OCI-LY1 (cell line): ENCODE data around the gene MYO1G.

Experiments
- H2AFZ ChIP-seq: fragments of 200-600 bp; sonication (generic), shearing (Covaris generic); 2 replicates; pipeline ENCODE4 v1.6.0; 2014; ENCODE audit warnings: antibody characterized with exemption, mild to moderate bottlenecking, low read length
- H3F3A ChIP-seq: fragments of 200-600 bp; sonication (generic), shearing (Covaris generic); 2 replicates; pipeline ENCODE4 v1.6.0; 2014; ENCODE audit warnings: mild to moderate bottlenecking, antibody characterized with exemption, low read length, moderate library complexity; ENCODE audit not compliant: insufficient read depth
- H3K27ac ChIP-seq: fragments of 200-600 bp; sonication (generic); 2 replicates; pipeline ENCODE4 v1.5.1; 2014; ENCODE audit warnings: low read length, mixed run types, mild to moderate bottlenecking, low read depth; ENCODE audit not compliant: poor library complexity, severe bottlenecking
- H3K27me3 ChIP-seq: fragments of 200-600 bp; sonication (generic); 2 replicates; pipeline ENCODE4 v1.6.0; 2014; ENCODE audit warnings: antibody characterized with exemption, mild to moderate bottlenecking, low read length, moderate library complexity; ENCODE audit not compliant: insufficient read depth
- H3K36me3 ChIP-seq: fragments of 200-600 bp; sonication (generic); 2 replicates; pipeline ENCODE4 v1.6.1; 2014; ENCODE audit warnings: mild to moderate bottlenecking, antibody characterized with exemption, low read length, moderate library complexity, mixed read lengths; ENCODE audit not compliant: insufficient read depth
- H3K4me1 ChIP-seq: fragments of 200-600 bp; sonication (generic); 2 replicates; pipeline ENCODE4 v1.5.1; 2014; ENCODE audit warnings: mild to moderate bottlenecking, low read length, moderate library complexity; ENCODE audit not compliant: insufficient read depth, severe bottlenecking
- H3K4me2 ChIP-seq: fragments of 200-600 bp; sonication (generic), shearing (Covaris generic); 2 replicates; pipeline ENCODE4 v1.6.1; 2014; ENCODE audit warnings: low read length
- H3K4me3 ChIP-seq: fragments of 200-600 bp; sonication (generic); 2 replicates; pipeline ENCODE4 v1.5.1; 2014; ENCODE audit warnings: low read length, low read depth, mild to moderate bottlenecking, mixed read lengths; ENCODE audit not compliant: poor library complexity, severe bottlenecking
- H3K79me2 ChIP-seq: fragments of 200-600 bp; shearing (Covaris generic); 2 replicates; pipeline ENCODE4 v1.6.1; 2016; ENCODE audit warnings: mixed run types, low read length, mixed read lengths; ENCODE audit not compliant: insufficient read depth
- H3K9ac ChIP-seq: fragments of 200-600 bp; sonication (generic), shearing (Covaris generic); 2 replicates; pipeline ENCODE4 v1.6.1; 2014; ENCODE audit warnings: mild to moderate bottlenecking, low read length, mixed read lengths
- H3K9me2 ChIP-seq: fragments of 200-600 bp; sonication (generic), shearing (Covaris generic); 2 replicates; pipeline ENCODE4 v1.6.1; 2014; ENCODE audit warnings: low read depth, mild to moderate bottlenecking, low read length, mixed read lengths
- H3K9me3 ChIP-seq: fragments of 200-600 bp; shearing (Covaris generic); 2 replicates; pipeline ENCODE4 v1.6.1; 2014; ENCODE audit warnings: low read length, mixed read lengths
- H4K20me1 ChIP-seq: fragments of 200-600 bp; sonication (generic), shearing (Covaris generic); 2 replicates; pipeline ENCODE4 v1.6.0; 2016; ENCODE audit warnings: mild to moderate bottlenecking, low read length; ENCODE audit not compliant: insufficient read depth
- EZH2 ChIP-seq: fragments of 200-600 bp; sonication (generic), shearing (Covaris generic); IDR thresholded peaks from 2 replicates; pipeline ENCODE4 v1.8.0; 2017; ENCODE audit warnings: borderline replicate concordance, mixed run types, mild to moderate bottlenecking, antibody characterized with exemption, low read length, moderate library complexity, mixed read lengths
- TF ChIP-seq, protein P1 (sequence below): fragments of 200-600 bp; sonication (generic), shearing (Covaris generic); IDR thresholded peaks from 2 replicates; pipeline ENCODE4 v1.5.1; 2017; ENCODE audit warnings: mild to moderate bottlenecking, antibody characterized with exemption, low read length, moderate library complexity, mixed read lengths

Gene MYO1G

DNA sequence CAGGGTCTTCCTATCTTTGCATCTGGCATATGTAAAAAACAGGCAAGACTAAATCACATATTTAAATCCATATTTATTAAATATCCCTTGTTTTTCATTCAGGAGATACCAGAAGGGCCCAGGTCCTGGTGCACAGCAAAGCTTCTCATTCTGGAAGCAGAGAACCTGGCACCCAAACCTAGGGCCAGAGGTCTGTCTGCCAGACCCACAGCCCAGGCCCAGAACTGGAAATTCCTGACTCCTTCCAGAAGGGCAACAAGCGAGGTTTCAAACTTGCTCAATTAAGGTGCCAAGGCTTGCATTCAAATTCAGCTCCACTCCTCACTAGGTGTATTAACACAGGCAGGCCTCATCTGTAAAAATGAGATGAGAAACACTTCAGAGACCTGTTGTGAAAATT lies 4.2 kb upstream of the MYO1G start:
- peak overlapping the region; percentile 95 for H3K27ac ChIP-seq
- H3K4me2 ChIP-seq, result peak overlapping the region; percentile 84
- peak overlapping the region; percentile 90 for H3K4me3 ChIP-seq
- no peaks in the 10 kb centered on the region for H3K9me3 ChIP-seq
- peaks cover 26% of the 10 kb centered on the region for H3F3A ChIP-seq
- H3K79me2 ChIP-seq, result peaks cover 28% of the 10 kb centered on the region
- peaks cover 53% of the 10 kb centered on the region for H3K36me3 ChIP-seq
- TF ChIP-seq, protein P1, sequence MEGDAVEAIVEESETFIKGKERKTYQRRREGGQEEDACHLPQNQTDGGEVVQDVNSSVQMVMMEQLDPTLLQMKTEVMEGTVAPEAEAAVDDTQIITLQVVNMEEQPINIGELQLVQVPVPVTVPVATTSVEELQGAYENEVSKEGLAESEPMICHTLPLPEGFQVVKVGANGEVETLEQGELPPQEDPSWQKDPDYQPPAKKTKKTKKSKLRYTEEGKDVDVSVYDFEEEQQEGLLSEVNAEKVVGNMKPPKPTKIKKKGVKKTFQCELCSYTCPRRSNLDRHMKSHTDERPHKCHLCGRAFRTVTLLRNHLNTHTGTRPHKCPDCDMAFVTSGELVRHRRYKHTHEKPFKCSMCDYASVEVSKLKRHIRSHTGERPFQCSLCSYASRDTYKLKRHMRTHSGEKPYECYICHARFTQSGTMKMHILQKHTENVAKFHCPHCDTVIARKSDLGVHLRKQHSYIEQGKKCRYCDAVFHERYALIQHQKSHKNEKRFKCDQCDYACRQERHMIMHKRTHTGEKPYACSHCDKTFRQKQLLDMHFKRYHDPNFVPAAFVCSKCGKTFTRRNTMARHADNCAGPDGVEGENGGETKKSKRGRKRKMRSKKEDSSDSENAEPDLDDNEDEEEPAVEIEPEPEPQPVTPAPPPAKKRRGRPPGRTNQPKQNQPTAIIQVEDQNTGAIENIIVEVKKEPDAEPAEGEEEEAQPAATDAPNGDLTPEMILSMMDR, result no peak
- TF ChIP-seq EZH2, result no peak
- no peaks in the 10 kb centered on the region for H3K27me3 ChIP-seq
- no peaks in the 10 kb centered on the region for H4K20me1 ChIP-seq
- no peak overlapping the region for H2AFZ ChIP-seq
- peaks cover 87% of the 10 kb centered on the region for H3K4me1 ChIP-seq
- no peak overlapping the region; the same call in 1 of the 2 replicates for H3K9ac ChIP-seq
- H3K9me2 ChIP-seq, result no peaks in the 10 kb centered on the region

DNA sequence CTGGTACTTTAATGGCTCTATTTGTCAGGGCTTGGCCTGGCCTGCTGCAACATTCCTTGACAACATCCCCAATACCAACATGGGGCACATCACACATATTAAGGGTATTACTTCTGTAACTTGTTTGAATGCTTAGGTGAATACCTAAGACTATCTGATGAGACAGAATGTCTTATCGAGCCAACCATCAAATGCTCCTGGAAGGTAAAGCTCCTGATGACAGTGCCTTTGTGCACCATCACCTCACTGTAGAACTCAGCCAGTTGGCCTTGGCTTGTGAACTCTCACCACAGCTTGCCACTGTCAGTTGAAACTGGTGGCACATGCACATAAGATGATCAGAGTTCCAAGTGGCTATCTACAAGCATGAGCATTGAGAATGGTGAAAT lies 3.7 kb upstream of the MYO1G start:
- H3K27me3 ChIP-seq, result no peaks in the 10 kb centered on the region
- peaks cover 87% of the 10 kb centered on the region for H3K4me1 ChIP-seq
- H3K36me3 ChIP-seq, result peaks cover 53% of the 10 kb centered on the region
- peaks cover 28% of the 10 kb centered on the region for H3K79me2 ChIP-seq
- no peaks in the 10 kb centered on the region for H3K9me2 ChIP-seq
- H3K4me2 ChIP-seq, result peak overlapping the region; percentile 84; the same call in 1 of the 2 replicates
- H4K20me1 ChIP-seq, result no peaks in the 10 kb centered on the region
- H3K27ac ChIP-seq, result peak overlapping the region; percentile 95
- no peaks in the 10 kb centered on the region for H3K9me3 ChIP-seq
- H3F3A ChIP-seq, result peaks cover 26% of the 10 kb centered on the region
- no peak overlapping the region for H3K9ac ChIP-seq
- TF ChIP-seq, protein P1, result no peak
- no peak for TF ChIP-seq EZH2
- H2AFZ ChIP-seq, result no peak overlapping the region
- H3K4me3 ChIP-seq, result no peak overlapping the region

DNA sequence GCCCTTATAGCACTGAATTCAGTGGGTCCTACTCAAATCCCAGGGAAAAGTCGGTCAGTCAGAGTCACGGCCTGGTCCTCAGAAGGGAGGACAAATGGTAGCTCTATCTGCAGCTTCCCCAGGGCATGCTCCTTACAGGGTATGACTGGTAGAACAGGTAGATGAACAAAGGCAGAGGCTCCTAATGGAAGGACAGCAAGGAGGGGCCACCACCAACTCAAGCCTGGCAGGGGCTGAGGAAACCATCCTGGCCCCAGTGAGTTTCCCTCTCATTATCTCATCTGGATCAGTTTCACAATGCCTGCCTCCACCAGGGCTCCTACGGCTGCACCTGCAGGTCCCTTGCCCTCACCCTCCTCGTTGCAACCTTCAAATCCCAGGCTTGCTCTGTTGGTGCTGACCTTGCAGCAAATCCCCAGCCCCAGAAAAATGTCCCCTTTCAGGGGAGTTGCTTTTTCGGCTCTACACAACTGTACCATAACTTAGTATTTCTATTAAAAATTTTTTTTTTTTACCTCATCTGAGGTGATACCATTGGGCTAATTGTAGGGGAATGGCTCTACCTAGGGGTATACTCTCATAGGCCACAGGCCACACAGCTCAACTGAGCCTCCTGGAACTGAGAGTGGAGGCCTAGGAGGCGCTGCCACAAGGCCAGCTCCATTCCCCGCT lies 2.4 kb upstream of the MYO1G start:
- Histone ChIP-seq H3K36me3 (peaks cover 58% of the 10 kb centered on the region), H3K79me2 (peaks cover 25% of the 10 kb centered on the region), H3K4me1 (peaks cover 87% of the 10 kb centered on the region), H3K9me2 (no peaks in the 10 kb centered on the region), H2AFZ (no peak overlapping the region), H3K4me2 (peak overlapping the region; percentile 86), H3K27me3 (no peaks in the 10 kb centered on the region), H3K27ac (peak overlapping the region; percentile 95), H3F3A (peaks cover 26% of the 10 kb centered on the region), H4K20me1 (no peaks in the 10 kb centered on the region), H3K9ac (peak overlapping the region; percentile 40; the same call in 1 of the 2 replicates), H3K9me3 (no peaks in the 10 kb centered on the region), H3K4me3 (peak overlapping the region; percentile 24)
- TF ChIP-seq, protein P1, result no peak
- no peak for TF ChIP-seq EZH2
